Measurements from ENCODE around the gene TIMM50.

DNA sequence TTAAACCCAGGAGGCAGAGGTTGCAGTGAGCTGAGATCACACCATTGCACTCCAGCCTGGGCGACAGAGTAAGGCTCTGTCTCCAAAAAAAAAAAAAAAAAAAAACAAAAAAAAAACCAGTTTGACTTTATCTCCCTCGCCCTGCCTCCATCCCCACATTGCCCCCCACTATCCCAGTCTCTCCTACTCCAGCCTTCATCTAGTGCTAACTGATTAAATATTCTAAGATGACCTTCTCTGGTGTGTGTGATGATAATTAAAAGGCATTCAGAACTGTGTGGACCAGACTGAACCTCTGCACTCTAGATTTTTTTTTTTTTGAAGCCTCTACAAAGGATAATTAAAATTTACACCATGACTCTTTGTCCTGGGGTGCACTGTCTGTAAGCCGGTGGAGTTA lies 12.2 kb downstream of the TIMM50 start:
- no peak for TF ChIP-seq POLR2A (IDR thresholded peaks at IDR 0.05)
- TF ChIP-seq, protein P1, sequence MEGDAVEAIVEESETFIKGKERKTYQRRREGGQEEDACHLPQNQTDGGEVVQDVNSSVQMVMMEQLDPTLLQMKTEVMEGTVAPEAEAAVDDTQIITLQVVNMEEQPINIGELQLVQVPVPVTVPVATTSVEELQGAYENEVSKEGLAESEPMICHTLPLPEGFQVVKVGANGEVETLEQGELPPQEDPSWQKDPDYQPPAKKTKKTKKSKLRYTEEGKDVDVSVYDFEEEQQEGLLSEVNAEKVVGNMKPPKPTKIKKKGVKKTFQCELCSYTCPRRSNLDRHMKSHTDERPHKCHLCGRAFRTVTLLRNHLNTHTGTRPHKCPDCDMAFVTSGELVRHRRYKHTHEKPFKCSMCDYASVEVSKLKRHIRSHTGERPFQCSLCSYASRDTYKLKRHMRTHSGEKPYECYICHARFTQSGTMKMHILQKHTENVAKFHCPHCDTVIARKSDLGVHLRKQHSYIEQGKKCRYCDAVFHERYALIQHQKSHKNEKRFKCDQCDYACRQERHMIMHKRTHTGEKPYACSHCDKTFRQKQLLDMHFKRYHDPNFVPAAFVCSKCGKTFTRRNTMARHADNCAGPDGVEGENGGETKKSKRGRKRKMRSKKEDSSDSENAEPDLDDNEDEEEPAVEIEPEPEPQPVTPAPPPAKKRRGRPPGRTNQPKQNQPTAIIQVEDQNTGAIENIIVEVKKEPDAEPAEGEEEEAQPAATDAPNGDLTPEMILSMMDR (IDR thresholded peaks at IDR 0.05) = no peak

Data from testis (tissue), 2 donors.